HG03520 (cell line): ENCODE results near the gene CNPY4.
"Not testable (repeated sequence)": the region's sequence is repeated elsewhere in the genome, so short reads cannot be mapped to it uniquely, and the experiment has no call there.

ENCODE experiments used
- ATAC-seq: cut with Tn5 transposase; IDR thresholded peaks from one replicate; pipeline ENCODE4 v1.9.1; 2021; ENCODE audit warnings: mild to moderate bottlenecking, moderate library complexity; ENCODE audit not compliant: unreplicated experiment

Gene CNPY4

DNA sequence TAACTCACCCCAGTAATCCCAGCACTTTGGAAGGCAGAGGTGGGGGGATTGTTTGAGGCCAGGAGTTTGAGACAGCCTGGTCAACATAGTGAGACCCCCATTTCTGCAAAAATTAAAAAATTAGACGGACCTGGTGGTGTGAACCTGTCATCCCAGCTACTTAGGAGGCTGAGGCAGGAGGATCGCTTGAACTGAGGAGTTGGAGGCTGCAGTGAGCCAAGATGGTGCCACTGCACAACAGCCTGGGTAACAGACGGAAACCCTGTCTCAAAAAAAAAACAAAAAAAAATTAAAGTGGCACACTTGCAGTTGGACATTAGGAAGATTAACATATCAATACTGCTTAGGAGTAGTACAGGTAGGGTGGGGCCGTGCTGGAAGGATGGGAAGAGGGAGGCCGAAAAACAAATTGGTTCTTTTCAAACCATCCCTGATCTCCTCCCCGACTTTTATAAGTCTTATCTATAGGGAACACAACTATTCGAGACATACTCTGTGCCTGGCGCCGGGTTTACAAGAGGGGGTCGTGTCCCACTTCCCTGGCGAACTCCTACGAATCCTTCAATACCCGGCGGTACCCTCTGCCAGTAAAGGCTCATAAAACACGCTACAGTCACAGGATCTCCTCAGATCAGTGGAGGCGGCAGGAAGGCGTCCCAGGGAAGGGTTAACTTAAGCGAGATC, 904 bp upstream of the CNPY4 start:
- no peak for ATAC-seq

DNA sequence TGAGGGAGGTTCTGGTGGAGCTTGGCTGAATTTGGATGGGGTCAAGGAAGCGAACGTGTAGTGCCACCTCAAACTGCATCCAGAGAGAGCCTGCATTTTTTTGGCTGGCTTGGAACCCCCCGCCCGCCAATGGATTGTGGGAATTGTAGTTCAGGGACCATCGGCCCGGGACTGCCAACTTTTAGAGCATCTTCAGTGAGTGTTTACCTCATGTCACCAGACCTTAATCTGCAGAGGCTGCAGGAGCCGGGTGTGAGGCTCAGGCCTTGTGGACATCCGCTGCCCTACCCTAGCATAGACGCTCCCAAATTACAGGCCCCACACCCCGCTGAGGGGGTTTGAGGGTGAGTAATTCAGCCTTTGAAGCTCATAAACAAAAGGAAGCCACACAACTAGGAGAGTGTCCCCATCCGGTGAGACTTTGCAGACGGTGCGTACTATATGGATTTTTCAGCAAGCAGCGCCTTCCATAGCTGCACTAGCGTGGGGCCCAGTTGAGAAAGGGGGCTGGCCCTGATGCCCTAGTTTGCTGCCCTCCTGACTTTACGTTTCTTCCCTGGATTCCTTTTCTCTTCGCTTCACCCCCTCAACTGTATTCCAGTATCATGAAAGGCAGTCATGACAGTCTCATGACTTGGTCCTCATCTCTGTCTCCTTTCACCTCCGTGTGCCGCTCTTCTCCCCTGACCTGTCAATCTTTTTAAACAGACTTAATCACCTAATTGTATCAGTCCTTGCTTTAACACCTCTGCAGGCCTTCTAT, 717 bp downstream of the CNPY4 start:
- ATAC-seq, result peak; percentile 36

DNA sequence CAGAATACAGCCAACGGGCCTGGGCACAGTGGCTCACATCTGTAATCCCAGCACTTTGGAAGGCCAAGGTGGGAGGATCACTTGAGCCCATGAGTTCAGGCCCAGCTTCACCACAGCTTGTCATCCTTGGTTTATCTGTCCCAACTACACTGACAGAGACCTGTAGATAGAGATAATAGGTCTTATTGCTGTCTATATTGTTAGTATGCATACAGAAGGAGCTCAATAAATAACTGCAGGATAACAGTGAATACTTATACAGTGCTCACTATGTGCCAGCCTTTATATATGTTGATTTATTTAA, 1.3 kb downstream of the CNPY4 start:
- no peak for ATAC-seq

DNA sequence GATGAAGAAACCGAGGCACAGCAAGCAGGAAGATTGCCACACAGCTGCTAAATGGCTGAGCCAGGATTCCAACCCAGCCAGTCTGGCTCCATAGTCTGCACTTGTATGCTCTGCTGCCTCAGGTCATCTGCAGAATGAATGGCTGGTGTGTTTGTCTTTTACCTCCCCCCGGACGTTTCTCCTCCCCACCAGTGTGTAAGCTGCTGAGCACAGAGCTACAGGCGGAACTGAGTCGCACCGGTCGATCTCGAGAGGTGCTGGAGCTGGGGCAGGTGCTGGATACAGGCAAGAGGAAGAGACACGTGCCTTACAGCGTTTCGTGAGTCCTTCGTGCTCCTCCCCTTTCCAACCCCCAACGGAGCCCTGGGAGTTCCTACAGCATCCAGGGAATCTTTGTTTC, 2.6 kb downstream of the CNPY4 start:
- ATAC-seq, result no peak

DNA sequence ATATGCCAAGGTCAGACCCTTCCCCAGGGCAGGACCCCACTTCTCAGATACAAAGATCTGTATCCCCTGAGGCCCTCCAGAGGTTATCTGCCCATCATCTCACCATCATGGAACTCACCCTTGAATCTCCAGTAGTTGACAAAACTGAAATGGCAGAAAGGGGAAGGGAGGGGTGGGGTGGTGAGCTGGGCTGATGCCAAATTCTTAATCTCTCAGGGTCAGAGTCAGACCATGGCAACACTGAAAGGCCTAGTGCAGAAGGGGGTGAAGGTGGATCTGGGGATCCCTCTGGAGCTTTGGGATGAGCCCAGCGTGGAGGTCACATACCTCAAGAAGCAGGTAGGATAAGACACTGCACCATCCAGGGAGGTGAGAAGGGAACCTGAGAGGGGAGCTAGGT, 3.1 kb downstream of the CNPY4 start:
- ATAC-seq, result no peak

DNA sequence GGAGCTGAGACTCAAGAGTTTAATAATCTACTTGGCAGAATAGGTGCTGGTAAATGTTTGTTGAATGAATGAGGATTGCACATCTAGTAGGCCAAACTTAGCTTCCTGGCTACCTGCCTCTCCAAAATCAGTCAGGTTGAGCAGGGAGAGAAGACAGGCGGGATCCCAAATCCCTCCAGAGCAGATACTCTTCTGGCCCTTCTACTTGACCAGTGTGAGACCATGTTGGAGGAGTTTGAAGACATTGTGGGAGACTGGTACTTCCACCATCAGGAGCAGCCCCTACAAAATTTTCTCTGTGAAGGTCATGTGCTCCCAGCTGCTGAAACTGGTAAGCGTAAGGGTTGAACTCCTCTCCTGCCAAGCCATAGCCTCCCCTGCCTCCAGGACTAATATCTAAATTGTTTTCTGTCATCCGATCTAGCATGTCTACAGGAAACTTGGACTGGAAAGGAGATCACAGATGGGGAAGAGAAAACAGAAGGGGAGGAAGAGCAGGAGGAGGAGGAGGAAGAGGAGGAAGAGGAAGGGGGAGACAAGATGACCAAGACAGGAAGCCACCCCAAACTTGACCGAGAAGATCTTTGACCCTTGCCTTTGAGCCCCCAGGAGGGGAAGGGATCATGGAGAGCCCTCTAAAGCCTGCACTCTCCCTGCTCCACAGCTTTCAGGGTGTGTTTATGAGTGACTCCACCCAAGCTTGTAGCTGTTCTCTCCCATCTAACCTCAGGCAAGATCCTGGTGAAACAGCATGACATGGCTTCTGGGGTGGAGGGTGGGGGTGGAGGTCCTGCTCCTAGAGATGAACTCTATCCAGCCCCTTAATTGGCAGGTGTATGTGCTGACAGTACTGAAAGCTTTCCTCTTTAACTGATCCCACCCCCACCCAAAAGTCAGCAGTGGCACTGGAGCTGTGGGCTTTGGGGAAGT, 5.1 kb downstream of the CNPY4 start:
- ATAC-seq, result no peak

DNA sequence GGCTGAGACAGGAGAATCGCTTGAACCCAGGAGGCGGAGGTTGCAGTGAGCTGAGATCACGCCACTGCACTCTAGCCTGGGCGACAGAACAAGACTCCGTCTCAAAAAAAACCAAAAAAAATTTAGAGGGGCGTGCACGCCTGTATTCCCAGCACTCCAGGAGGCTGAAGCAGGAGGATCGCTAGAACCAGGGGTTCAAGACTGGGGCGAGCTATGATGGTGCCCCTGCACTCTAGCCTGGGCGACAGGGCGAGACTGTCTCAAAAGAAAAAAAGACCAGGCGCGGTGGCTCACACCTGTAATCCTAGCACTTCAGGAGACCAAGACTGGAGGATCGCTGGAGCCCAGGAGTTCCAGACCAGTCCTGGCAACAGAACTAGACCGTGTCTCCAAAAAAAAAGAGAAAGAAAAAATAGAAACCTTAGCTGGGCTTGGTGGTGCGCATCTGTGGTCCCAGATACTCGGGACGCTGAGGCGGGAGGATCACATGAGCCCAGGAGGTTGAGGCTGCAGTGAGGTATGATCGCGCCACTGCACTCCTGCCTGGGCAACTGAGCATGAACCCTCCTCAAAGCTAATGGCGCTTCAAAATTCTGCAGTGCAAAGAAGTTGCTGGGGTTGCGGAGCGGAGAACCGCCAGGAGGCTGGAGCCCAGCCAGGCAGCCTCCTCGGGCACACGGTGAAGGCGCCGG, 7.0 kb downstream of the CNPY4 start:
- no peak for ATAC-seq

DNA sequence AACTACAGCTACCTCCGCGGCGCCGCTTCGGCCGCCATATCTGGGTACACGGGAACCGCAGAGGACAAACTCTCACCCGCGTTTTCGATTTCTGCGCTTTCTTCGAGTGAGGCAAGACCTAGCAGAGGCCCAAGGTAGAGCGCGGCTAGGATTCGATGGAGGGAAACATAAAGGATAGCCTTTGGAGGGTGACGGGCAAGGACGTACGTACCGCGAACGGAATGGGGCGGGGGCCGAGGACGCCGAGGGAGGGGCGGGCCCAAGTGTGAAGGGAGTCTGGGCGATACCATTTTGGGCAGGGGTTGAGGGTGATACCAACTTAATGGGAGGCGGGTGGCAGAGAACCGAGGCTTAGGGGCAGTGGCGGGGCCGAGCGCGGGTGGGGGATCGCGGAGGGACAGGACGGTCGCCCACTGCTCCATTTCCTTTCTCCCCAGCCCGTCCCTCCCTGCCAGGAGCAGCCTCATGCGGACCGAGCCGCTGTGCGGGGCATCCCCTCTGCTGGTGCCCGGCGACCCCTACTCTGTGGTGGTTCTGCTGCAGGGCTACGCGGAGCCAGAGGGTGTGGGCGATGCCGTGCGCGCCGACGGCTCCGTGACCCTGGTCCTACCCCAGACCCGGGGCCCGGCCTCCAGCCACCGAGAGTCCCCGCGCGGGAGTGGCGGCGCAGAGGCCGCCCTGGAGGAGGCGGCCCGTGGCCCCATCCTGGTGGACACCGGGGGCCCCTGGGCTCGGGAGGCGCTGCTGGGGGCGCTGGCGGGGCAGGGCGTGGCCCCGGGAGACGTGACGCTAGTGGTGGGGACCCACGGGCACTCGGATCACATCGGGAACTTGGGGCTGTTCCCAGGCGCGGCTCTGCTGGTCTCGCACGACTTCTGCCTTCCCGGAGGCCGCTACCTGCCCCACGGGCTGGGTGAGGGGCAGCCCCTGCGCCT, 7.8 kb downstream of the CNPY4 start, which contains the start of gene MBLAC1:
Gene MBLAC1 (plus strand): TSS at position 37 of the 935 bp plus-strand sequence. CDS start 429 bp downstream, at position 466.
- peak; percentile 42 for ATAC-seq

DNA sequence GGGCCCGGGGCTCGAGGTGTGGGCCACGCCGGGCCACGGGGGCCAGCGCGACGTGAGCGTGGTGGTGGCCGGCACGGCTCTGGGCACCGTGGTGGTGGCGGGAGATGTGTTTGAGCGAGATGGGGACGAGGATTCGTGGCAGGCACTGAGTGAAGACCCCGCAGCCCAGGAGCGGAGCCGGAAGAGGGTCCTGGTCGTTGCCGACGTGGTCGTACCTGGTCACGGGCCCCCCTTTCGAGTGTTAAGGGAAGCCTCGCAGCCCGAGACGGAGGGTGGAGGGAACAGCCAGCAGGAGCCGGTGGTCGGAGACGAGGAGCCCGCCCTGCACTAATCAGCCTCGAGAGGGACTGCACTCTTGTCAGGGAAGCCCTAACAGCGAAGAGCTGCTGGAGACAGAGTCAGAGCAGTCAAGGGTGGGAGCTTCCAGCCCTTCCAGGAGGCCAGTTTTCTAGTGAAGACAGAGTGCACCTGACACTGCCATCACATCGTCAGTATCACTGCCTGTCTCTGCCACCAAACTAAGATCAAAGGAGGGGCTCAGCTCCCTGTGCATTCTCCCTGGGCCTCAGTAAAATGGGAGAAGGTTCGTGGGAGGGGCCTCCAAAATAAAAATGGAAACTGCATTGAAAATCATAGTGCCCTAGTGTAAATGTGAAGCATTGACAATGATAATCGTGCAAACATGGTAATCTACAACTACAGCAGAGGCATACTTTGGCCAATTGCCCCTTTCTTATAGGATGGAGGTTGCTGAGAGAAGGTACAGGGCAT, 8.6 kb downstream of the CNPY4 start:
- ATAC-seq, result peak; percentile 4

DNA sequence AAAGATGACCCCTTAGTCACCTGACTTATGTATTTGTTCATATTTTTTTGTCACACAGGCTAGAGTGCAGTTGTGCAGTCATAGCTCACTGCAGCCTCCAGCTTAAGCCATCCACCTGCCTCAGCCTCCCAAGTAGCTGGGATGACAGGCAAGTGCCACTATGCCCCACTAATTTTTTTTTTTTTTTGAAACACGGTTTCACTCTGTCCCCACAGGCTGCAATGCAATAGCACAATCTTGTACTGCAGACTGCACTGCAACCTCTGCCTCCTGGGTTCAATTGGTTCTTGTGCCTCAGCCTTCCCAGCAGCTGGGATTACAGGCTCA, 9.2 kb downstream of the CNPY4 start:
- no peak for ATAC-seq

DNA sequence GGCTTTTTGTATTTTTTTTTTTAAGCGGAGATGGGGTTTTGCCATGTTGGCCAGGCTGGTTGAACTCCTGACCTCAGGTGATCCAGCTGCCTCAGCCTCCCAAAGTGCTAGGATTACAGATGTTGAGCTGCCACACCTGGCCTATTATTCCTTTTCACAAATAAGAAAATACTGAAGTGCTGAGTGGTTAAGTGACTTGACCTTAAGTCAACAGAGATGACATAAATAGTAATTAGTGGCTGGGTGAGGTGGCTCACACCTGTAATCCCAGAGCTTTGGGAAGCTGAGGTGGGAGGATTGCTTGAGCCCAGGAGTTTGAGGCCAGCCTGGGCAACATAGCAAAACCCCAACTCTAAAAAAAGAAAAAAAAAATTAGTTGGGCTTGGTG, 10.8 kb downstream of the CNPY4 start:
- ATAC-seq, result not testable (repeated sequence)

DNA sequence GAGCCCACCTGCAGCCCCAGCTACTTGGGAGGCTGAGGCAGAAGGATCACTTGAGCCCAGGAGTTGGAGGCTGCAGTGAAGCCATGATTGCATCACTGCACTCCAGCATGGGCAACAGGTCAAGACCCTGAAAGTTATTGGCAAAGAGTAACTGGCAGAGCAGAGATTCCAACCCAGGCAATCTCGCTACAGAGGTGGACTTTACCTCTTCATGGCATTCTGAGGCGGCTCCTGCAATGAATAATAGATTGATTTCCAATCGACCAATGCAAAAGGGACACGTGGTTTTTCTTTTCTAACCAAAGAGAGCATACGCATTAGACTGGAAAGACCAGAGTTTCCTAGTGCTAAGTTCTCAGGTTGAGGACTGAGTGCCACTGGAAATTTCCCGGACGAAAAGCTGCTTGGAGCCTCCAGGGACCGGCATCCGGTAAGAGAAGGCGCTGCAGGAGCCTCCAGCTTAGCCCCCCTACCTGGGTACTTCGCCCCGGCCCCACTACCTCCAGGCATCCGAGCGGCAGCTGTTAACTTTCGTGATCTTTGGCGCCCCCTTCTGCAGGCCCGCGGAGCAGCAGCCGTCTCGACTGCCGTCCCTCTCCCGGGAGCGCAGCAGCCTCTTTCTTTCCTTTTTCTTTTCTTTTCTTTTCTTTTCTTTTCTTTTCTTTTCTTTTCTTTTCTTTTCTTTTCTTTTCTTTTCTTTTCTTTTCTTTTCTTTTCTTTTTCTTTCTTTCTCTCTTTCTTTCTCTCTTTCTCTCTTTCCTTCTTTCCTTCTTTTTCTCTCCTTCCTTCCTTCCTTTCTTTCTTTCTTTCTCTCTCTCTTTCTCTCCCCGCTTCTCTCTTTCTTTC, 11.4 kb downstream of the CNPY4 start:
- ATAC-seq, result no peak

DNA sequence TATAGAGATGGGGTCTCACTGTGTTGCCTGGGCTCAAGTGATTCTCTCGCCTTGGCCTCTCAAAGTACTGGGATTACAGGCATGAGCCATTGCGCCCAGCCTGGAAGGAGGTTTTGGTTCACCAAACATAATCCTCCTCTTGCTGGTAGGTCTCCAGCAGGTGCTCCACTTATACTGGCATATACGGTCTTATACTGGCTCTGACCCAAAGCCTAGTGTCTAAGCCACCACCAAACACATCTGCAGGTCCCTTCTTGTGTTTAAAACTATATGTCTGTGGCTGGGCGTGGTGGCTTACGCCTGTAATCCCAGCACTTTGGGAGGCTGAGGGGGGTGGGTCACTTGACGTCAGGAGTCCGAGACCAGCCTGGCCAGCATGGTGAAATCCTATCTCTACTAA, 12.7 kb downstream of the CNPY4 start:
- no peak for ATAC-seq

DNA sequence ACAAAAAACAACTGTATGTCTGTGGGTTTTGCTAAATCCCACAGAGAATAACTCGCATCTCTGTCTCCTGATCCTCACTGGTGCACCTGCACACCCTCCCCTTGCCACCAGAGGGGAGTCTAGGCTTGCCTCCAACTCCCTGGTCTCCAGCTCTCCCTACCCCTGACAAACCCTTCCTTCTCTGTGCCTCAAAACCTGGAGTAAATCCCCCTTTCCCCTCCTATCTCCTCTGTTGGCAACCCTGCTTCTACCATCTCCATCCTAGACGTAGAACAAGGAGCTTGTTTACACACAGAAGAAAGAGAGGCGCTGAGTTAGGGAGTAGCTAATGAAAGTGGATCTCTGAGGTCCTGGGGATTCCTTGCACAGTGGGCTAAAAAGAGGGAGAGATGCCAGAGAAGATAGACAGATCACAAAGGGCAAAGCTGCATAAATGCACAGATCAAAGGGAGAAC, 13.3 kb downstream of the CNPY4 start:
- no peak for ATAC-seq

DNA sequence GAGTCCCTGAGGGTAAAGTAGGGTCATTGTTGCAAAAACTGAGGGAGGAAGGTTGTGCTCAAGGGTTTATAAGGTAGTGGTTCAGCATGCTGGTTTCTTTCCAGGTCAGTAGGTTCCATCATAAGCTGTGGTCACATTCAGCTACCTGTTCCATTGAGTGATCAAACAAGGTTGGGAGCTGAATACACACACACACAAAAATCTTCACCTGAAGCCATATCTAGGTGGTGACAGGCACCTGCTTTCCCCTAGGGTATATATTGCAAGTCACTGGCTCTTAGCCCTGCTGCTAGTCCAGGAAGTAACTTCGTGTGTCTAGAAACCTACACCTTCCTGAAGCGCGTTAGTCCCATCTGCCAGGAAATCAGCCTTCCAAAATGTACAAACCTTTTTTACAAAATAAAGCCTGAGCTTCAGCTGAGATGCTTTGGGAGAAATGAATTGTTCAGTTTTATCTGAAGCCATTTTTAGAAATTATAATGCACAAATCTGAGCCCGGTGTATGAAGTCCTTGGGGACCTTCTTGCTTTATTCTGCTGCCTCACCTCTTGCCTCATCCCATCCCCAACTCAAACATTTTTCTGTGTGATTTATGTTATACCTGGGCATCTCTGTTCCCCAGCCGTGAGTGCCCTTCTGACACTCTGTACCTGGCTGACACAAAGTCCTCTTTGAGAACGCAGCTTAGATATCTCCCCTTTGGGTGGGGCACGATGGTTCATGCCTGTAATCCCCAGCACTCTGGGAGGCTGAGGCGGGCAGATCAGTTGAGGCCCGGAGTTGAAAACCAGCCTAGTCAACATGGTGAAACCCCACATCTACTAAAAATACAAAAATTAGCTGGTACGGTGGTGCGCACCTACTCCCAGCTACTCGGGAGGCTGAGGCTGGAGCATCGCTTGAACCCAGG, 18.7 kb downstream of the CNPY4 start:
- ATAC-seq, result no peak

DNA sequence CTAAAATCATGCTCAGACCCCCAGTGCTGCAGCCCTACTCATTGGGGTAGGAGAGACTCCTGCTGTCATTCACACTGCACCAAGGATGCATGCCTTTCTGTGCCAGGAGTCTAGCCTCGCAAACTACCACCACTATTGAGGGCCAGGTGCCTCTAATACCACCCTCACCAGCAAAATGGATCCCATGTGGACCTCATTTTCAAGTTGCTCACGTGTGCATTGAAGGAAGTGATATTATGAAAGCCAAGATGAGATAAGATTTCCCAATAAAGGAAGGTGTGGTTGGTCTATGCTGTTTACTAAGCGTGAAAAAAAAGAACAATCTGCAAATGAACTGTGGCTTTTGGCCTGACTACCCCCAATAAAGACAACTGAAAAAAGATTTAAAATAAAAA, 22.1 kb downstream of the CNPY4 start:
- ATAC-seq, result no peak

DNA sequence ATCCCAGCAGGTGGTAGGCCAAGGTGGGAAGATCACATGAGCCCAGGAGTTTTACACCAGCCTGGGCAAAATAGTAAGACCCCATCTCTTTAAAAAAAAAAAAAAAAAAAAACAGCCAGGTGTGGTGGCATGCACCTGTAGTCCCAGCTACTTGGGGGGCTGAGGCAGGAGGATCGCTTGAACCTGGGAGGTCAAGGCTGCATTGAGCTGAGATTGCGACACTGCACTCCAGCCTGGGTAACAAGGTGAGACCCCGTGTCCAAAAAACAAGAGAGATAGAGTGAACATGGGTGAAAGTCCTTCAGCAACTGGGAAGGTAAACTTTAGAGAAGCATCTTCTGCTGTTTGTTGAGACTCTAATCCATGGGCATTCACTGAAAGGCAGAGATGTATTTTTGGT, 23.0 kb downstream of the CNPY4 start:
- ATAC-seq, result no peak
